Endothelial cell of umbilical vein (primary cell): ENCODE data around the gene PSMB3. TPM values are rescaled to one million over a fixed set of nuclear protein-coding genes. Genes with fewer than 3 reads are reported as not detected.

Experiments
- BruUV-seq: library from RNA; stranded (reverse); fragments of 400-500 nt; replicated peaks from 2 replicates; lab custom pipeline; 2021; lab: Mats Ljungman, UMichigan
- CTCF ChIA-PET: fragments of 300-600, 350-600 bp; sonication (Branson Sonifier 250); formaldehyde crosslinking; loops from one replicate; lab custom pipeline; 2021; ENCODE audit warnings: antibody characterized with exemption, inconsistent platforms; lab: Charles Lee
- POLR2A ChIA-PET: fragments of 300-600, 350-600 bp; sonication (Branson Sonifier 250); formaldehyde crosslinking; loops from one replicate; lab custom pipeline; 2021; ENCODE audit warnings: antibody characterized with exemption, inconsistent platforms; lab: Charles Lee
- DNase-seq: peaks from one replicate; pipeline ENCODE4 v3.0.0-alpha.2; 2011; ENCODE audit warnings: low read depth, low spot score
- FAIRE-seq: peaks from 2 replicates; lab custom pipeline; 2011; peaks lifted over from hg19 to GRCh38; lab: Jason Lieb, UNC
- H2AFZ ChIP-seq: 2 replicates; pipeline ENCODE4 v1.6.0; 2012; ENCODE audit warnings: low read depth, low read length, control low read depth, inconsistent platforms
- H3K27ac ChIP-seq: 2 replicates; pipeline ENCODE4 v1.5.1; 2011; ENCODE audit warnings: low read depth, mild to moderate bottlenecking, control low read depth, low read length, moderate library complexity; ENCODE audit not compliant: insufficient read depth
- H3K27me3 ChIP-seq, 2 experiments: 2 replicates each; pipeline versions ENCODE4 v1.6.0 to v1.6.1; 2011; ENCODE audit warnings: low read length in 2 of 2, mixed read lengths in 1 of 2; ENCODE audit not compliant: control insufficient read depth in 2 of 2, insufficient read depth in 2 of 2
- H3K36me3 ChIP-seq, 2 experiments: 2 replicates in 1 of 2; 3 replicates in 1 of 2; pipeline ENCODE4 v1.5.1; 2011; ENCODE audit warnings: low read length in 2 of 2, mild to moderate bottlenecking in 1 of 2, moderate library complexity in 1 of 2; ENCODE audit not compliant: control insufficient read depth in 2 of 2, insufficient read depth in 2 of 2; ENCODE audit errors: extremely low read depth in 1 of 2
- H3K4me1 ChIP-seq: 3 replicates; pipeline ENCODE4 v1.5.1; 2011; ENCODE audit warnings: mild to moderate bottlenecking, low read length; ENCODE audit not compliant: control insufficient read depth, insufficient read depth; ENCODE audit errors: extremely low read depth
- H3K4me2 ChIP-seq: 2 replicates; pipeline ENCODE4 v1.6.1; 2011; ENCODE audit warnings: low read length, control low read depth, mixed read lengths; ENCODE audit not compliant: insufficient read depth
- H3K4me3 ChIP-seq, 3 experiments: fragments of 200-600 bp in 1 of 3; sonication (generic), shearing (Covaris generic) in 1 of 3; replicated peaks in 1 of 3; 2 replicates each; pipeline ENCODE4 v1.5.1; 2011 to 2016; ENCODE audit warnings: control low read depth in 3 of 3, low read length in 3 of 3, mild to moderate bottlenecking in 2 of 3, inconsistent platforms in 1 of 3, low read depth in 1 of 3, moderate library complexity in 1 of 3; ENCODE audit not compliant: insufficient read depth in 1 of 3
- H3K79me2 ChIP-seq: 2 replicates; pipeline ENCODE4 v1.6.0; 2012; ENCODE audit warnings: low read length, inconsistent platforms; ENCODE audit not compliant: control insufficient read depth, insufficient read depth
- H3K9ac ChIP-seq: replicated peaks from 2 replicates; pipeline ENCODE3; 2011; ENCODE audit warnings: low read length, control low read depth; ENCODE audit not compliant: insufficient read depth; ENCODE audit errors: extremely low read depth
- H3K9me1 ChIP-seq: replicated peaks from 3 replicates; pipeline ENCODE4 v1.6.0; 2011; ENCODE audit warnings: mild to moderate bottlenecking, low read length; ENCODE audit not compliant: control insufficient read depth, insufficient read depth; ENCODE audit errors: extremely low read depth
- H3K9me3 ChIP-seq: replicated peaks from 2 replicates; pipeline ENCODE4 v1.5.1; 2012; ENCODE audit warnings: low read length, inconsistent platforms; ENCODE audit not compliant: control insufficient read depth, insufficient read depth
- H4K20me1 ChIP-seq: replicated peaks from 2 replicates; pipeline ENCODE3; 2011; ENCODE audit warnings: mild to moderate bottlenecking, low read length; ENCODE audit not compliant: control insufficient read depth, insufficient read depth; ENCODE audit errors: extremely low read depth
- EZH2 ChIP-seq: IDR thresholded peaks from 2 replicates; pipeline ENCODE4 v1.6.1; 2012; ENCODE audit warnings: borderline replicate concordance, low read depth, mild to moderate bottlenecking, moderate library complexity, low read length, inconsistent platforms; ENCODE audit not compliant: severe bottlenecking
- FOS ChIP-seq: IDR thresholded peaks from 2 replicates; pipeline ENCODE4 v1.6.1; 2011; ENCODE audit warnings: mild to moderate bottlenecking, low read length, moderate library complexity, borderline replicate concordance; ENCODE audit not compliant: insufficient read depth
- GATA2 ChIP-seq: IDR thresholded peaks from 2 replicates; pipeline ENCODE4 v1.7.0; 2011; ENCODE audit warnings: low read depth, mild to moderate bottlenecking, moderate library complexity, mixed read lengths, low read length; ENCODE audit not compliant: insufficient read length, insufficient read depth
- JUN ChIP-seq: IDR thresholded peaks from 2 replicates; pipeline ENCODE4 v1.6.1; 2011; ENCODE audit warnings: borderline replicate concordance, low read depth; ENCODE audit not compliant: insufficient read length, insufficient read depth
- MYC ChIP-seq: IDR thresholded peaks from one replicate; pipeline ENCODE4 v1.6.1; 2011; ENCODE audit warnings: mild to moderate bottlenecking, low read depth, low read length
- POLR2A ChIP-seq: IDR thresholded peaks from 2 replicates; pipeline ENCODE4 v1.6.1; 2012; ENCODE audit warnings: low read depth, mild to moderate bottlenecking, control low read depth, low read length
- POLR2AphosphoS5 ChIP-seq: IDR thresholded peaks from 2 replicates; pipeline ENCODE4 v1.6.1; 2012; ENCODE audit warnings: low read depth, mild to moderate bottlenecking, control low read depth, low read length, moderate library complexity; ENCODE audit not compliant: insufficient read depth
- dilution Hi-C: fragments of 300-500 bp; cut with MboI; formaldehyde crosslinking; loops from one replicate; pipeline ENCODE4 v1.15.0; 2019; ENCODE audit warnings: low sequenced_read_pairs; ENCODE audit not compliant: extremely low pct_ligation_motif_present
- intact Hi-C: fragments of 100-400 bp; cut with micrococcal nuclease; formaldehyde crosslinking; loops from one replicate; pipeline ENCODE4 v1.10.0; 2022
- polyA plus RNA-seq, 4 experiments: library from polyadenylated mRNA; depleted of rRNA in 3 of 4; stranded (reverse) in 3 of 4; unstranded in 1 of 4; fragments of >200 nt; gene quantifications; 2 replicates each; pipeline versions ENCODE4 v1.2.1 to v1.2.3, GENCODE V29; 2011 to 2012; ENCODE audit warnings: missing spikeins in 1 of 4
- total RNA-seq: library from RNA; stranded (reverse); gene quantifications from 2 replicates; pipeline ENCODE4 v1.2.3, GENCODE V29; 2021
- TF ChIP-seq, protein P1 (sequence below), 2 donors: IDR thresholded peaks; 1 replicate in 1 of 2; 2 replicates in 1 of 2; pipeline ENCODE4 v1.5.1; 2011; ENCODE audit warnings: low read length in 2 of 2, mild to moderate bottlenecking in 2 of 2, moderate library complexity in 2 of 2, control low read depth in 1 of 2, inconsistent platforms in 1 of 2, low read depth in 1 of 2; ENCODE audit not compliant: insufficient read depth in 1 of 2; ENCODE audit errors: extremely low read depth in 1 of 2
- TF ChIP-seq, protein P2 (sequence below): IDR thresholded peaks from 2 replicates; pipeline ENCODE4 v1.6.1; 2011; ENCODE audit not compliant: insufficient read depth, insufficient read length

The PSMB3 gene
- total and polyA plus RNA-seq, 2 donors (not counting 3 experiments of a cell fraction or from before 2014, with no cell fraction given), result 213 to 685 TPM

DNA sequence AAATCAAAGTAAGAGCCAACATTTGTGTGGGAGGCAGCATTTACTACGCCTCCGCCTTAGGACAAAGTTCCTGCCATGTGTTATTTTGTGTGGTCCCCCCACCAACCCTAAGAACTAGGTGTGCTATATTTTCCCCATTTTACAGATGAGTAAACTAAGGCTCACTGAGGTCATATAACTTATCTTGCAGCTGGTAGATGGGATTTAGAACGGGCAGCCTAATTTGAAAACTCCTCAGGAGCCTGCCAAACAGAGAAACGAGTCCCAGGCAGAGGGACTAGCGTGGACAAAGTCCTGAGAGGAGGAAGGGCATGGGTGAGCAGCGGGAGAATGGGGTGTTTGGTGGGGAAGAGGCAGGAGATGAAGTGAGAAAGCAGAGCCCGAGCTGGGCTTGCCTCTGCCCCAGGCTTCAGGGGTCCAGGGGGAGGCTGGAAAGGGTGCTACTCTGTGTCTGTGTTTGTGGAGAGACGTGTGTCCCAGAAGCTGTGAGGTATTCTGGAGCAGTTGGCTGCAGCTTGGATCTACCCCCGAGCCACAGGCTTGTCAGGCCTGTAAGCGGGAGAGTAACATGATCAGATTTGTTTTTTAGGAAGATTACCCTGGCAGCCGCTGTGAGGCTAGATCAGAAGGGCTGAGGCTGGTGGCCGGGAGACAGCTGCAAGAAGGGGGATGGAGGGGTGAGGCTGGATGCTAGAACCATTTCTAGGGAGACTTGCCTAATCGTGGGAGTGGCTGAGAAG lies 42.5 kb upstream of the PSMB3 start:
- ChIA-PET POLR2A (no interaction called here), CTCF (interaction anchor here (0.6 to 2.1 kb wide), 5 partner anchors 18 to 38 kb away, joined by 3 to 10 read pairs (median 3); no protein-coding TSS in a partner anchor)
- no peak overlapping the region for H2AFZ ChIP-seq
- H3K9me1 ChIP-seq, result no peaks in the 10 kb centered on the region
- no peaks in the 10 kb centered on the region for H4K20me1 ChIP-seq
- H3K4me2 ChIP-seq, result no peak overlapping the region
- no peak overlapping the region for H3K4me3 ChIP-seq
- intact Hi-C loops (no loop called here), dilution Hi-C loops (no loop called here)
- DNase-seq, result no peak
- H3K27me3 ChIP-seq, result no peaks in the 10 kb centered on the region
- BruUV-seq, result no TSS peak
- peaks cover 12% of the 10 kb centered on the region for H3K4me1 ChIP-seq
- TF ChIP-seq JUN (no peak), MYC (no peak), EZH2 (no peak), GATA2 (no peak), POLR2A (no peak), POLR2AphosphoS5 (no peak), FOS (no peak)
- TF ChIP-seq, protein P1, sequence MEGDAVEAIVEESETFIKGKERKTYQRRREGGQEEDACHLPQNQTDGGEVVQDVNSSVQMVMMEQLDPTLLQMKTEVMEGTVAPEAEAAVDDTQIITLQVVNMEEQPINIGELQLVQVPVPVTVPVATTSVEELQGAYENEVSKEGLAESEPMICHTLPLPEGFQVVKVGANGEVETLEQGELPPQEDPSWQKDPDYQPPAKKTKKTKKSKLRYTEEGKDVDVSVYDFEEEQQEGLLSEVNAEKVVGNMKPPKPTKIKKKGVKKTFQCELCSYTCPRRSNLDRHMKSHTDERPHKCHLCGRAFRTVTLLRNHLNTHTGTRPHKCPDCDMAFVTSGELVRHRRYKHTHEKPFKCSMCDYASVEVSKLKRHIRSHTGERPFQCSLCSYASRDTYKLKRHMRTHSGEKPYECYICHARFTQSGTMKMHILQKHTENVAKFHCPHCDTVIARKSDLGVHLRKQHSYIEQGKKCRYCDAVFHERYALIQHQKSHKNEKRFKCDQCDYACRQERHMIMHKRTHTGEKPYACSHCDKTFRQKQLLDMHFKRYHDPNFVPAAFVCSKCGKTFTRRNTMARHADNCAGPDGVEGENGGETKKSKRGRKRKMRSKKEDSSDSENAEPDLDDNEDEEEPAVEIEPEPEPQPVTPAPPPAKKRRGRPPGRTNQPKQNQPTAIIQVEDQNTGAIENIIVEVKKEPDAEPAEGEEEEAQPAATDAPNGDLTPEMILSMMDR (IDR thresholded peaks at IDR 0.05; ENCODE audit: extremely low read depth in 1 of 2, insufficient read depth in 1 of 2, low read depth in 1 of 2, low read length in 2 of 2), result no peak
- TF ChIP-seq, protein P2, sequence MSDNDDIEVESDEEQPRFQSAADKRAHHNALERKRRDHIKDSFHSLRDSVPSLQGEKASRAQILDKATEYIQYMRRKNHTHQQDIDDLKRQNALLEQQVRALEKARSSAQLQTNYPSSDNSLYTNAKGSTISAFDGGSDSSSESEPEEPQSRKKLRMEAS, result no peak
- H3K36me3 ChIP-seq, result peaks cover 0 to 29% of the 10 kb centered on the region in 2 experiments
- no peaks in the 10 kb centered on the region for H3K9me3 ChIP-seq
- no peak overlapping the region for H3K27ac ChIP-seq
- no peak for FAIRE-seq
- H3K9ac ChIP-seq, result no peak overlapping the region
- H3K79me2 ChIP-seq, result peaks cover 16% of the 10 kb centered on the region
